Pancreas (tissue), 10 donors: ENCODE data around the gene XYLT1. TPM values are rescaled to one million over a fixed set of nuclear protein-coding genes. Genes with fewer than 3 reads are reported as not detected.

Experiments used
- ATAC-seq, 4 donors: fragments of 200-7000 bp; cut with Tn5 transposase; one replicate each; pipeline versions ENCODE4 v1.8.0 to v1.9.1; 2020; ENCODE audit warnings: mild to moderate bottlenecking in 4 of 4, moderate library complexity in 4 of 4
- DNase-seq, 6 donors: peaks; one replicate each; pipeline ENCODE4 v3.0.0-alpha.2; 2020
- FAIRE-seq: peaks from 2 replicates; lab custom pipeline; 2012; peaks lifted over from hg19 to GRCh38; lab: Jason Lieb, UNC
- H3K27ac ChIP-seq, 4 donors: fragments of 200-600 bp; sonication (generic); 1 replicate in 3 of 4; 2 replicates in 1 of 4; pipeline versions ENCODE4 v1.5.0 to v1.8.0; 2020
- H3K27me3 ChIP-seq, 4 donors: fragments of 200-600 bp; one replicate each; pipeline ENCODE4 v1.8.0; 2021
- H3K36me3 ChIP-seq, 3 donors: fragments of 200-600 bp; sonication (generic) in 1 of 3; one replicate each; pipeline versions ENCODE4 v1.5.0 to v1.8.0; 2020 to 2021
- H3K4me1 ChIP-seq, 3 donors: fragments of 200-600 bp; one replicate each; pipeline ENCODE4 v1.8.0; 2021
- H3K4me3 ChIP-seq, 4 donors: fragments of 200-600 bp; sonication (generic) in 2 of 4; one replicate each; pipeline versions ENCODE4 v1.5.0 to v1.8.0; 2020 to 2021
- H3K9me3 ChIP-seq, 4 donors: fragments of 200-600 bp; one replicate each; pipeline ENCODE4 v1.8.0; 2021
- WGBS, 2 donors: extraction: QIAGEN DNeasy Blood & Tissue Kit; methylation state at CpG; one replicate each; pipeline ENCODE4 v1.1.7; 2013; 5-methylcytosine and 5-hydroxymethylcytosine counted together
- intact Hi-C, 3 donors: fragments of 100-400 bp; cut with DNase I; formaldehyde crosslinking; loops; one replicate each; pipeline versions ENCODE4 v1.11.1 to v1.14.2; 2022
- polyA plus RNA-seq, 2 donors: library from polyadenylated mRNA; stranded (reverse); fragments of 200-250 nt; gene quantifications; one replicate each; pipeline ENCODE4 v1.2.3, GENCODE V29; 2013
- total RNA-seq, 6 donors: library from RNA; stranded (reverse); fragmentation: NEBNext Ultra II Directional in 4 of 6; extraction: Animal tissue kit (Norgen Biotek cat#: 25700) in 4 of 6; gene quantifications; one replicate each; pipeline versions ENCODE4 v1.2.1 to v1.2.4, GENCODE V29; 2021 to 2023
- TF ChIP-seq, protein P1 (sequence below), 4 donors: fragments of 200-600 bp; sonication (generic) in 3 of 4; IDR thresholded peaks; one replicate each; pipeline versions ENCODE4 v1.5.0 to v1.8.0; 2021; ENCODE audit warnings: antibody characterized with exemption in 4 of 4
- donor health status: healthy with polysubstance abuse.
- donor health status: DM: no; HTN: no; CAD: no; lungs with moderate emphysema.
- donor health status: DM: no; HTN: no; CAD: no.
- donor health status: control.
- donor health status: control.
- donor health status: Bipolar disorder and iron deficiency.
- donor health status: DM: yes; HTN: yes; CAD: no.
- donor health status: DM: no; HTN: no; CAD: no.
- donor health status: DM: no; HTN: no; CAD: no.
- donor health status: DM: yes; HTN: yes; CAD: no.

XYLT1 gene
- total and polyA plus RNA-seq, 8 donors = 1.6 to 8.2 (median 4.6) TPM

DNA sequence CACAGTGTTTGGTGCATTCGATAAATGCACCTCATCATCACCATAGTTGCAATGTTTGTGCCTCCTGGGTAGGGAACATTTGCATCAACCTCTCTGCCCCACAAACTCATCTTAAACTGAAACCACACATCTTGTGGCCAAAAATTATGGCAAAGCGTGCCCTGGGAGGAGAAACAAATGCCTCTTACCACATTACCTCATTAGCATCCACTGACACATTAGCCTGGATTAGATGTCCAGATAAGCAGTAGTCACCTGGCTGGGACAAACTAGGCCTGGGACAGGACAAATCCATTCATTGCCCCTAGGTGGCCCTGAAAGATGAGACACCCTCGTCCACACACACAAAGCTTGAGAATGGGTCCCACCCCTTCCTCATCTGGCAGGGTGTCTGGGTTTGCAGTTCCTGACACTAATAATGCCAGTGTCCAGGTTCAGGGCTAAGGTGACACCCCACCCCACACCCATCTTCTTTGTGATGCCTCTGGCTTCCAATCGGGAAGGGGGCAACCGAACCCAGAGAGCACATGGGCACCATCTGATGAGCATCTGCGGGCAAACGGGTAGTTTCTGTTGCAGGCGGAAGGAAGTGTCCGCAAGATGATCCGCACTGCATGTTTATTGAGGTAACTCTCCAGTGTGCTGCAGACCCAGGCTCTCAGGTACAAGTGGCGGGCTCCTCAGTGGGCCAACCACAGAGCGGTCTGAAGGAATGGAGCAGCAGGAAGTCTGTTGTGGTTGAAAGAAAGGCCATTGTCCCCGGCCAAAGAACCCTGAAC, 8.6 kb downstream of the XYLT1 start:
- FAIRE-seq = no peak
- no peak for DNase-seq
- intact Hi-C loops = loop anchor here in 1 of 3 donors (10.0 kb wide), 2 partner anchors 167 to 267 kb away; no protein-coding TSS in a partner anchor
- Histone ChIP-seq H3K4me3 (no peak overlapping the region), H3K9me3 (no peaks in the 10 kb centered on the region), H3K27ac (no peak overlapping the region), H3K4me1 (peaks cover 0 to 4% (median 0%) of the 10 kb centered on the region in 3 donors), H3K36me3 (no peaks in the 10 kb centered on the region), H3K27me3 (no peaks in the 10 kb centered on the region)
- WGBS, 2 donors = 91 to 92% methylated on average over 13 of the region's 13 CpGs
- TF ChIP-seq, protein P1, sequence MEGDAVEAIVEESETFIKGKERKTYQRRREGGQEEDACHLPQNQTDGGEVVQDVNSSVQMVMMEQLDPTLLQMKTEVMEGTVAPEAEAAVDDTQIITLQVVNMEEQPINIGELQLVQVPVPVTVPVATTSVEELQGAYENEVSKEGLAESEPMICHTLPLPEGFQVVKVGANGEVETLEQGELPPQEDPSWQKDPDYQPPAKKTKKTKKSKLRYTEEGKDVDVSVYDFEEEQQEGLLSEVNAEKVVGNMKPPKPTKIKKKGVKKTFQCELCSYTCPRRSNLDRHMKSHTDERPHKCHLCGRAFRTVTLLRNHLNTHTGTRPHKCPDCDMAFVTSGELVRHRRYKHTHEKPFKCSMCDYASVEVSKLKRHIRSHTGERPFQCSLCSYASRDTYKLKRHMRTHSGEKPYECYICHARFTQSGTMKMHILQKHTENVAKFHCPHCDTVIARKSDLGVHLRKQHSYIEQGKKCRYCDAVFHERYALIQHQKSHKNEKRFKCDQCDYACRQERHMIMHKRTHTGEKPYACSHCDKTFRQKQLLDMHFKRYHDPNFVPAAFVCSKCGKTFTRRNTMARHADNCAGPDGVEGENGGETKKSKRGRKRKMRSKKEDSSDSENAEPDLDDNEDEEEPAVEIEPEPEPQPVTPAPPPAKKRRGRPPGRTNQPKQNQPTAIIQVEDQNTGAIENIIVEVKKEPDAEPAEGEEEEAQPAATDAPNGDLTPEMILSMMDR (IDR thresholded peaks at IDR 0.05) = no peak
- no peak for ATAC-seq

GRCh38 chr16:17460890-17461289, 9.9 kb downstream of the XYLT1 start:
- H3K27me3 ChIP-seq = no peaks in the 10 kb centered on the region
- no peak for DNase-seq
- ATAC-seq = no peak
- FAIRE-seq = no peak
- H3K9me3 ChIP-seq = no peaks in the 10 kb centered on the region
- WGBS, 2 donors = 84 to 87% methylated on average over 3 of the region's 3 CpGs
- H3K36me3 ChIP-seq = no peaks in the 10 kb centered on the region
- H3K4me3 ChIP-seq = no peak overlapping the region
- TF ChIP-seq, protein P1 (IDR thresholded peaks at IDR 0.05) = no peak
- intact Hi-C loops = loop anchor here in 1 of 3 donors (10.0 kb wide), 2 partner anchors 166 to 266 kb away; no protein-coding TSS in a partner anchor
- no peak overlapping the region for H3K27ac ChIP-seq
- H3K4me1 ChIP-seq = peaks cover 0 to 4% (median 0%) of the 10 kb centered on the region in 3 donors

DNA sequence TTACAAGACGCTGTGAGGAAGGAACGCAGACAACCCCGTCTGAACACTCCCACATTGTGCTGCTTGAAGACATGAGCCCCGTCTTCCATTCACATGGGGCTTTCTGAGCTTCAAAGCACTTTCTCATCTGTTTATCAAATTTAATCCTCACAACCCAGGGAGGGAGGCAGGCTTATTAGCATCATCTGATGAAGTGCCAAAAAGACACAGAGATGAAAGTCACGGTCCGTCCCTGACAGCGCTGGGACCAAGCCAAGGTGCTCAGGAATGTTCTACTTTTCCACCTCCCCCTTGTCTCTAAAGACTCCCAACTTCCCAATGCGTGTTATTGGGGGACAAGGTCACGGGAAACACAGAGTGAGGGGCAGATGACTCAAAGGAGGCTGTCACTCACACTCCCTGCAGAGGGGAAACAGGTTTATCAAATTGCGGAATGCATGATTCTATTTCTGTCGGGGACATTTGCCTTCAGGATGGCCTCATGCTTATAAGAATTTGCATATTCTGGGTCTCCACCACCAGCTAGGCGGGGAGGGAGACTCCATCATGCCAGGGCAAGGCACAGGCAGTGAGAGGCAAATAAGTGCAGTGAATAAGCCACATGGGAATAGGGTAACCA, 10.7 kb downstream of the XYLT1 start:
- Histone ChIP-seq H3K4me1 (peaks cover 0 to 4% (median 0%) of the 10 kb centered on the region in 3 donors), H3K4me3 (no peak overlapping the region), H3K36me3 (no peaks in the 10 kb centered on the region), H3K27me3 (no peaks in the 10 kb centered on the region), H3K27ac (no peak overlapping the region), H3K9me3 (no peaks in the 10 kb centered on the region)
- 48 to 52% methylated on average over 12 of the region's 12 CpGs for WGBS, 2 donors
- intact Hi-C loops = loop anchor here in 1 of 3 donors (10.0 kb wide), 2 partner anchors 165 to 265 kb away; no protein-coding TSS in a partner anchor
- no peak for ATAC-seq
- TF ChIP-seq, protein P1 (IDR thresholded peaks at IDR 0.05) = no peak
- no peak for DNase-seq
- no peak for FAIRE-seq

- Histone ChIP-seq H3K9me3 (no peaks in the 10 kb centered on the region), H3K27me3 (no peaks in the 10 kb centered on the region), H3K4me3 (no peak overlapping the region), H3K36me3 (no peaks in the 10 kb centered on the region), H3K4me1 (peaks cover 0 to 4% (median 3%) of the 10 kb centered on the region in 3 donors), H3K27ac (no peak overlapping the region)
- ATAC-seq = no peak
- FAIRE-seq = no peak
- intact Hi-C loops = no loop called here
- 69 to 77% methylated on average over 8 of the region's 8 CpGs for WGBS, 2 donors
- TF ChIP-seq, protein P1 (IDR thresholded peaks at IDR 0.05) = no peak
- DNase-seq = no peak
Observed at GRCh38 chr16:17457997-17458396, 12.8 kb downstream of the XYLT1 start.
